Kidney (tissue), 14 donors: ENCODE data around the gene STAT6. TPM values are rescaled to one million over a fixed set of nuclear protein-coding genes. Genes with fewer than 3 reads are reported as not detected.
"Not testable (repeated sequence)": the region's sequence is repeated elsewhere in the genome, so short reads cannot be mapped to it uniquely, and the experiment has no call there.

Experiments
- DNase-seq, 5 donors: peaks; one replicate each; pipeline ENCODE4 v3.0.0-alpha.2; 2013 to 2020
- FAIRE-seq: peaks from 2 replicates; lab custom pipeline; 2012; peaks lifted over from hg19 to GRCh38; lab: Jason Lieb, UNC
- H3K27ac ChIP-seq, 2 donors: one replicate each; pipeline ENCODE4 v1.7.0; 2013; ENCODE audit warnings: low read depth in 2 of 2, low read length in 2 of 2, inconsistent platforms in 1 of 2
- H3K27me3 ChIP-seq: one replicate; pipeline ENCODE4 v1.7.1; 2013; ENCODE audit warnings: low read length, inconsistent platforms; ENCODE audit not compliant: control insufficient read depth, insufficient read depth
- H3K36me3 ChIP-seq, 3 donors: one replicate each; pipeline versions ENCODE4 v1.7.0 to v1.7.1; 2013; ENCODE audit warnings: low read length in 3 of 3, control low read depth in 1 of 3, inconsistent platforms in 1 of 3; ENCODE audit not compliant: insufficient read depth in 3 of 3, control insufficient read depth in 2 of 3
- H3K4me1 ChIP-seq, 3 donors: one replicate each; pipeline versions ENCODE4 v1.7.0 to v1.7.1; 2013; ENCODE audit warnings: low read length in 3 of 3, inconsistent platforms in 1 of 3, low read depth in 1 of 3; ENCODE audit not compliant: control insufficient read depth in 2 of 3, insufficient read depth in 2 of 3
- H3K4me3 ChIP-seq, 3 donors: one replicate each; pipeline versions ENCODE4 v1.7.0 to v1.8.1; 2013; ENCODE audit warnings: low read length in 3 of 3, control low read depth in 1 of 3, inconsistent platforms in 1 of 3
- H3K9ac ChIP-seq, 3 donors: one replicate each; pipeline versions ENCODE4 v1.7.0 to v1.7.1; 2013; ENCODE audit warnings: low read length in 3 of 3, control low read depth in 1 of 3, inconsistent platforms in 1 of 3
- H3K9me3 ChIP-seq, 3 donors: one replicate each; pipeline versions ENCODE4 v1.7.0 to v1.7.1; 2013; ENCODE audit warnings: low read length in 3 of 3, control low read depth in 1 of 3, inconsistent platforms in 1 of 3; ENCODE audit not compliant: control insufficient read depth in 2 of 3, insufficient read depth in 1 of 3
- intact Hi-C: fragments of 100-400 bp; cut with DNase I; formaldehyde crosslinking; loops from one replicate; pipeline ENCODE4 v1.11.1; 2022
- polyA plus RNA-seq: library from polyadenylated mRNA; stranded (reverse); fragments of 350-450 nt; fragmentation: Illumina TruSeq; extraction: RNeasy Lipid Tissue Mini Kit (QIAGEN cat#74804); gene quantifications from one replicate; pipeline ENCODE4 v1.2.3, GENCODE V29; 2014; ENCODE audit warnings: low read depth, low replicate concordance; ENCODE audit not compliant: insufficient read depth
- total RNA-seq: library from RNA; stranded (reverse); fragmentation: NEBNext Ultra II Directional; extraction: Animal tissue kit (Norgen Biotek cat#: 25700); gene quantifications from one replicate; pipeline ENCODE4 v1.2.1, GENCODE V29; 2021
- TF ChIP-seq, protein P1 (sequence below): IDR thresholded peaks from 3 replicates; pipeline ENCODE4 v1.5.1; 2012; ENCODE audit warnings: mild to moderate bottlenecking, moderate library complexity, borderline replicate concordance; ENCODE audit not compliant: insufficient read depth; ENCODE audit errors: extremely low read depth
- donor health status: control.
- donor health status: control.
- donor health status: control.
- donor health status: control.
- donor health status: control.
- donor health status: DM: yes; HTN: yes; CAD: no.
- donor health status: Normal renal cell carcinoma (clear cell type).

The STAT6 gene
- total and polyA plus RNA-seq, 2 donors from 2014 or later = 74.8 to 232 TPM

- FAIRE-seq (no peak), DNase-seq (no peak)
- Histone ChIP-seq H3K9ac (peak overlapping the region in 1 of 3 donors; percentile 89), H3K4me3 (peak overlapping the region in 1 of 3 donors; percentile 91), H3K4me1 (peaks cover 0 to 11% (median 10%) of the 10 kb centered on the region in 3 donors), H3K9me3 (no peaks in the 10 kb centered on the region), H3K27ac (peak overlapping the region; percentile 71 to 98), H3K36me3 (no peaks in the 10 kb centered on the region), H3K27me3 (no peaks in the 10 kb centered on the region)
- intact Hi-C loops = no loop called here
- TF ChIP-seq, protein P1, sequence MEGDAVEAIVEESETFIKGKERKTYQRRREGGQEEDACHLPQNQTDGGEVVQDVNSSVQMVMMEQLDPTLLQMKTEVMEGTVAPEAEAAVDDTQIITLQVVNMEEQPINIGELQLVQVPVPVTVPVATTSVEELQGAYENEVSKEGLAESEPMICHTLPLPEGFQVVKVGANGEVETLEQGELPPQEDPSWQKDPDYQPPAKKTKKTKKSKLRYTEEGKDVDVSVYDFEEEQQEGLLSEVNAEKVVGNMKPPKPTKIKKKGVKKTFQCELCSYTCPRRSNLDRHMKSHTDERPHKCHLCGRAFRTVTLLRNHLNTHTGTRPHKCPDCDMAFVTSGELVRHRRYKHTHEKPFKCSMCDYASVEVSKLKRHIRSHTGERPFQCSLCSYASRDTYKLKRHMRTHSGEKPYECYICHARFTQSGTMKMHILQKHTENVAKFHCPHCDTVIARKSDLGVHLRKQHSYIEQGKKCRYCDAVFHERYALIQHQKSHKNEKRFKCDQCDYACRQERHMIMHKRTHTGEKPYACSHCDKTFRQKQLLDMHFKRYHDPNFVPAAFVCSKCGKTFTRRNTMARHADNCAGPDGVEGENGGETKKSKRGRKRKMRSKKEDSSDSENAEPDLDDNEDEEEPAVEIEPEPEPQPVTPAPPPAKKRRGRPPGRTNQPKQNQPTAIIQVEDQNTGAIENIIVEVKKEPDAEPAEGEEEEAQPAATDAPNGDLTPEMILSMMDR = no peak
Measured at GRCh38 chr12:57126561-57126960, 15.4 kb upstream of the STAT6 start.

GRCh38 chr12:57126061-57126460 is 14.9 kb upstream of the STAT6 start:
- DNase-seq = peak in 1 of 5 donors; percentile 44
- H3K9me3 ChIP-seq = no peaks in the 10 kb centered on the region
- H3K27me3 ChIP-seq = no peaks in the 10 kb centered on the region
- FAIRE-seq = no peak
- H3K27ac ChIP-seq = no peak overlapping the region
- no peak overlapping the region for H3K9ac ChIP-seq
- TF ChIP-seq, protein P1 = no peak
- peaks cover 0 to 8% (median 6%) of the 10 kb centered on the region in 3 donors for H3K4me1 ChIP-seq
- H3K4me3 ChIP-seq = no peak overlapping the region
- intact Hi-C loops = no loop called here
- no peaks in the 10 kb centered on the region for H3K36me3 ChIP-seq

DNA sequence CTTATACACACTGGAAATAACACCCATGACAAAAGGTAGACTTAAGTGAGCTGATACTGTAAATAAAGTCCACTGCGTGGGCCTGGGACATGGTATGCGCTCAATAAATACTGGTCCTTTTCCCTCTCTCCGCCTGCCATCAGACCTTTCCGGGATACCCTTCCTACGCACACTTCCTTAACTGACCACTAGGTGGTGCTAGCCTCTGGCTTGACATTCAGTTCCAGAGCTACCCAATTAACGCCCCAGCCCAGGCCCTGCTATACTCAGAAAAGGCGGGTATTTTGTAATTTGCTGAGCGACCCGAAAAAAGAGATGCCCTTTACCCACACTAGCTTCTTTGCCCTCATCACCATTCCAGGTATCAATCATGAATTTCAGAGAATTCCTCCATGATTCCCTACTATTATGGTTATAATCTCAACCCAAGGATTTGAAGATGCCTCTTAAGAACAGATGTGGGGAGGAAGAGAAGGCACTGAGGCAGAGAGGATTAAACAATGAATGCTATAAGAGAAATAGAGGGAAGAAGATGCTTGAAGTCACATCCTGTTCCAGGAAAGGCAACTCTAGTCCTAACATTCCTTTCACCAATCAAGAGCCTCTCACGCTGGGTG is 13.2 kb upstream of the STAT6 start:
- H3K9ac ChIP-seq = no peak overlapping the region
- FAIRE-seq (no peak), DNase-seq (peak in 4 of 5 donors; percentile 79 to 90 (median 82))
- no peaks in the 10 kb centered on the region for H3K9me3 ChIP-seq
- H3K4me3 ChIP-seq = no peak overlapping the region
- no peaks in the 10 kb centered on the region for H3K27me3 ChIP-seq
- no peak overlapping the region for H3K27ac ChIP-seq
- no peaks in the 10 kb centered on the region for H3K36me3 ChIP-seq
- peaks cover 0 to 8% (median 5%) of the 10 kb centered on the region in 3 donors for H3K4me1 ChIP-seq
- intact Hi-C loops = loop anchor here (5.0 kb wide), 1 partner anchor 53 kb away; no protein-coding TSS in a partner anchor
- TF ChIP-seq, protein P1 = peak; percentile 98

DNA sequence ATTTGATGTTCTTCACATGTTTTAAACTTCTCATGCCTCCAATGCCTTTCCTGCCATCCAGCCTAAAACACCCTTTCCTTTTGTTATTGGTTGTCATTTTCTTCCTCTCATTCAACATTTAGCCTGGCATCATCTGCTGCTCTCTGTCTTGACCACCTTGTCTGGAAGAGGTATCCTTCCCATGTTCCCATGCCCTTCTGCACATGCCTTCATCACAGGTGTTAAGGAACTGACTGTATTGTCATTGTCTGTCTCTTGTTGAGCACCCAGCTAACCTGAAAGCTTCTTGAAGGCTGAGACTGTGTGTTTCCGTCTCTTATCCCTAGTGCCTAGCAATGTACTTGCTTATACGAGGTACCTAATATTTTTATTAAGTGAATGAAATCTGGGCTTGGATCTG is 12.7 kb upstream of the STAT6 start:
- Histone ChIP-seq H3K4me1 (peaks cover 0 to 8% (median 5%) of the 10 kb centered on the region in 3 donors), H3K9me3 (no peaks in the 10 kb centered on the region), H3K27me3 (no peaks in the 10 kb centered on the region), H3K36me3 (no peaks in the 10 kb centered on the region), H3K4me3 (no peak overlapping the region), H3K27ac (no peak overlapping the region), H3K9ac (no peak overlapping the region)
- intact Hi-C loops = loop anchor here (5.0 kb wide), 1 partner anchor 53 kb away; no protein-coding TSS in a partner anchor
- no peak for FAIRE-seq
- TF ChIP-seq, protein P1 = no peak
- no peak for DNase-seq

- H3K9ac ChIP-seq, H3K9me3 ChIP-seq, DNase-seq, H3K27me3 ChIP-seq, H3K36me3 ChIP-seq, H3K4me3 ChIP-seq, H3K27ac ChIP-seq, FAIRE-seq, H3K4me1 ChIP-seq: not testable (repeated sequence)
- intact Hi-C loops = loop anchor here (5.0 kb wide), 1 partner anchor 57 kb away; no protein-coding TSS in a partner anchor
Measured at GRCh38 chr12:57120718-57121117, 9.6 kb upstream of the STAT6 start.
